Measurements from ENCODE around the gene MYRIP. TPM values are rescaled to one million over a fixed set of nuclear protein-coding genes. Genes with fewer than 3 reads are reported as not detected.

Gene MYRIP
- total RNA-seq, 1 experiment from 2014 or later: 0.44 TPM

DNA sequence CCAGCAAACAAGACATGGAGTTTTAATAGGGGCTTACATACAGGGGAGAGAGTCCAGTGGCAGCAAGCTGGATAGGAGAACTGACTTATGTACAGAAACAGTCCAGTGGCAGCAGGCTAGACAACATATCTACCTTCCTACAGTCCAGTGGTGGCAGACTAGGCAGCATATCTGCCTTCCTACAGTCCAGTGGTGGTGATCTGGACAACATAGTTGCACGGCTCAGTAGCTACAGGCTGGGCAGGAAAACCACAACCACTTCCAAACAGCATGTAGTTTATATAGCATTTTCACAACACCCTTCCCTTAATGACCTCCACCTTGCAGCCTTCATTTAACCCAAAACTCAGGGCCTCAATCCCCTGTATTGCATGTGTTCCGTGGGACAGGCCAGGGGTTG, 318.8 kb downstream of the MYRIP start:
- Histone ChIP-seq H3K79me2 (ENCODE audit: insufficient read depth, low read length) (no peaks in the 10 kb centered on the region), H3K27ac (ENCODE audit: low read depth, low read length) (no peak overlapping the region), H3K27me3 (ENCODE audit: insufficient read depth, low read length) (no peaks in the 10 kb centered on the region), H3K9ac (ENCODE audit: low read length) (no peak overlapping the region), H3K4me2 (ENCODE audit: low read length) (no peak overlapping the region), H3K4me1 (ENCODE audit: control insufficient read depth in 1 of 2, insufficient read depth in 2 of 2, low read length in 2 of 2) (no peaks in the 10 kb centered on the region), H3K9me3 (ENCODE audit: control insufficient read depth in 1 of 2, insufficient read depth in 1 of 2, low read depth in 1 of 2, low read length in 2 of 2) (no peaks in the 10 kb centered on the region), H3K36me3 (ENCODE audit: control insufficient read depth in 1 of 2, insufficient read depth in 2 of 2, low read length in 2 of 2) (no peaks in the 10 kb centered on the region), H2AFZ (ENCODE audit: low read depth, low read length, poor library complexity, severe bottlenecking) (no peak overlapping the region), H4K20me1 (ENCODE audit: insufficient read depth) (no peaks in the 10 kb centered on the region), H3K9me2 (ENCODE audit: insufficient read depth) (no peaks in the 10 kb centered on the region), H3K4me3 (replicated peaks in 1 of 2; ENCODE audit: low read depth in 1 of 2, low read length in 2 of 2) (no peak overlapping the region)
- TF ChIP-seq YY1 (IDR thresholded peaks at IDR 0.05; ENCODE audit: extremely low read depth, insufficient replicate concordance, low read depth, low read length) (no peak), ZFX (IDR thresholded peaks at IDR 0.05) (no peak), ZNF274 (IDR thresholded peaks at IDR 0.05; ENCODE audit: low read depth, low read length) (no peak), JUND (IDR thresholded peaks at IDR 0.05) (no peak)
- TF ChIP-seq, protein P1, sequence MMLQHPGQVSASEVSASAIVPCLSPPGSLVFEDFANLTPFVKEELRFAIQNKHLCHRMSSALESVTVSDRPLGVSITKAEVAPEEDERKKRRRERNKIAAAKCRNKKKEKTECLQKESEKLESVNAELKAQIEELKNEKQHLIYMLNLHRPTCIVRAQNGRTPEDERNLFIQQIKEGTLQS (IDR thresholded peaks at IDR 0.05): no peak
- ATAC-seq (no peak), DNase-seq (ENCODE audit: low read depth, low spot score) (no peak)
- intact Hi-C loops (cut with micrococcal nuclease): no loop called here
- RAD21 ChIA-PET (ENCODE audit: low non-redundant PET in 1 of 2, low total read pairs in 2 of 2, uncharacterized antibody in 2 of 2, unreplicated experiment in 2 of 2): no interaction called here
- BruUV-seq (replicated peaks): no TSS peak
- CTCF ChIA-PET: no interaction called here
- POLR2A ChIA-PET: no interaction called here

DNA sequence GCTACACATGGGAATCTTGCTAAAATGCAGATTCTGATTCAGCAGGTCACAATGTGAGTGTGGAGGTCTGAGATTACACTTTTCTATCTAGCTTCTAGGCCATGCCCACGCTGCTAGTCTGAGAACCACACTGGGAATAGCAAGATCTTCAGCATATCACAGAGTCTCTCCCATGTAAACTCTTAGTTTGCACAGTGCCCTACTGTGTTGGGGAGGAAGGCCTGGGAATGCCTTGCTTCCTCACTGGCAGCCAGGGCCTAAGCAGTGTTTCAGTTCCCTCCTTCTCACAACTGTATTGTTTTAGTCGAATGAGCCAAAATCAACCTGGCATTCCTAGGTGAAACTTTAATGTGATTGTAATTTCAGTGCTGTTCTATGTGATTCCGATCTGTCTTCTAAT, 320.1 kb downstream of the MYRIP start:
- H3K4me1 ChIP-seq (ENCODE audit: control insufficient read depth in 1 of 2, insufficient read depth in 2 of 2, low read length in 2 of 2): no peaks in the 10 kb centered on the region
- H3K4me3 ChIP-seq (replicated peaks in 1 of 2; ENCODE audit: low read depth in 1 of 2, low read length in 2 of 2): no peak overlapping the region
- H3K79me2 ChIP-seq (ENCODE audit: insufficient read depth, low read length): no peaks in the 10 kb centered on the region
- ATAC-seq (no peak), DNase-seq (ENCODE audit: low read depth, low spot score) (no peak)
- H3K27ac ChIP-seq (ENCODE audit: low read depth, low read length): no peak overlapping the region
- CTCF ChIA-PET: interaction anchor here (0.7 kb wide), 1 partner anchor 1101 kb away, joined by 3 read pairs; no protein-coding TSS in a partner anchor
- H3K27me3 ChIP-seq (ENCODE audit: insufficient read depth, low read length): no peaks in the 10 kb centered on the region
- intact Hi-C loops (cut with micrococcal nuclease): no loop called here
- H3K9me3 ChIP-seq (ENCODE audit: control insufficient read depth in 1 of 2, insufficient read depth in 1 of 2, low read depth in 1 of 2, low read length in 2 of 2): no peaks in the 10 kb centered on the region
- H3K9me2 ChIP-seq (ENCODE audit: insufficient read depth): no peaks in the 10 kb centered on the region
- RAD21 ChIA-PET (ENCODE audit: low non-redundant PET in 1 of 2, low total read pairs in 2 of 2, uncharacterized antibody in 2 of 2, unreplicated experiment in 2 of 2): no interaction called here
- no TSS peak for BruUV-seq (replicated peaks)
- H2AFZ ChIP-seq (ENCODE audit: low read depth, low read length, poor library complexity, severe bottlenecking): no peak overlapping the region
- no peak overlapping the region for H3K9ac ChIP-seq (ENCODE audit: low read length)
- POLR2A ChIA-PET: no interaction called here
- H3K36me3 ChIP-seq (ENCODE audit: control insufficient read depth in 1 of 2, insufficient read depth in 2 of 2, low read length in 2 of 2): no peaks in the 10 kb centered on the region
- H3K4me2 ChIP-seq (ENCODE audit: low read length): no peak overlapping the region
- TF ChIP-seq YY1 (IDR thresholded peaks at IDR 0.05; ENCODE audit: extremely low read depth, insufficient replicate concordance, low read depth, low read length): no peak
- H4K20me1 ChIP-seq (ENCODE audit: insufficient read depth): no peaks in the 10 kb centered on the region

All from HCT116 (cell line).